DMS53 (cell line): Measurements from ENCODE around the gene RTEL1.
A peak's percentile ranks its signal among the peaks of the same experiment; 100 is the strongest.
"Not testable (repeated sequence)": the region's sequence is repeated elsewhere in the genome, so short reads cannot be mapped to it uniquely, and the experiment has no call there.

Source experiments
- DNase-seq: peaks from one replicate; lab custom pipeline; 2025; lab: John Stamatoyannopoulos, UW

RTEL1 gene

GRCh38 chr20:63657937-63658748, at the start of gene RTEL1:
Gene RTEL1, plus strand, starts transcription at chr20:63658312. Its CDS starts 1,091 bp downstream, at chr20:63659403.
- DNase-seq = peak; percentile 96

- DNase-seq = no peak
Observed at GRCh38 chr20:63610581-63611435, 47.3 kb upstream of the RTEL1 start.

DNA sequence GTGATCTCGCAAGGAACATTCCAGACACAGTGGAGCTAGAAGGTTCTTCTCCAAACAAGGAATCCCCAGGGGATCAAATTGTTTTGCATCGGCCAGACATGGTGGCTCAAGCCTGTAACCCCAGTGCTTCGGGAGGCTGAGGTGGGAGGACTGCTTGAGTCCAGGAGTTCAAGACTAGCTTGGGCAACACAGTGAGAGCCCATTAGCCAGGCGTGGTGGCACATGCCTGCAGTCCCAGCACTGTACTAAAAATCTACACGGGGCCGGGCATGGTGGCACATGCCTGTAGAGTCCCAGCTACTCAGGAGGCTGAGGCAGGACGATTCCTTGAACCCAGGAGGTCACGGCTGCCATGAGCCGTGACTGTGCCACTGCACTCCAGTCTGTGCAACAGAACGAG, 46.5 kb upstream of the RTEL1 start:
- no peak for DNase-seq

GRCh38 chr20:63612276-63612931, 45.7 kb upstream of the RTEL1 start:
- no peak for DNase-seq

DNA sequence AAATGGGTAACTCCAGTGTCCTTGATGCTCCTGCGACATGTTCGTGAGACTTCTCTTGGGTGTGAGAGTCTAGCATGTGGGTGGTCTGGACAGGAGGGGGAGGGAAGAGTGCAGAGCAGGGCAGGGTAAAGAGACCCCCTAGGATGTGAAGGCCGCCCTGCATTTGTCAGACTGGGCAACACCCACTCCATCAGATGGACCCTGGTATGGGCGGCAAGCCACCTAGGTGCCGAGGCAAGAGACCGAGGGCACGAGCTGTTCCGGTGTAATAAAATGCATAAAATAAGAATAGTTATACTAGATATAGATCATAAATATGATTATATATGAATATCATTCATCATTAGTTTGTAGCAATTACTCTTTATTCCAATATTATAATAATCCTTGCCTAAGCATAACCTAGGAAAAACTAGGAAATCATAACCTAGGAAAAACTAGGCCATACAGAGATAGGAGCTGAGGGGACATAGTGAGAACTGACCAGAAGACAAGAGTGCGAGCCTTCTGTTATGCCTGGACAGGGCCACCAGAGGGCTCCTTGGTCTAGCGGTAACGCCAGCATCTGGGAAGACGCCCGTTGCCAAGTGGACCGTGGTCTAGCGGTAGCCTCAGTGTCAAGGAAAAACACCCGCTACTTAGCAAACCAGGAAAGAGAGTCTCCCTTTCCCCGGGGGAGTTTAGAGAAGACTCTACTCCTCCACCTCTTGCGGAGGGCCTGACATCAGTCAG, 44.1 kb upstream of the RTEL1 start:
- DNase-seq = not testable (repeated sequence)

- no peak for DNase-seq
Observed at GRCh38 chr20:63617092-63617875, 40.8 kb upstream of the RTEL1 start.

- DNase-seq = no peak
Observed at GRCh38 chr20:63617876-63618265, 40.2 kb upstream of the RTEL1 start.

- DNase-seq = no peak
Observed at GRCh38 chr20:63618291-63618980, 39.7 kb upstream of the RTEL1 start.

DNA sequence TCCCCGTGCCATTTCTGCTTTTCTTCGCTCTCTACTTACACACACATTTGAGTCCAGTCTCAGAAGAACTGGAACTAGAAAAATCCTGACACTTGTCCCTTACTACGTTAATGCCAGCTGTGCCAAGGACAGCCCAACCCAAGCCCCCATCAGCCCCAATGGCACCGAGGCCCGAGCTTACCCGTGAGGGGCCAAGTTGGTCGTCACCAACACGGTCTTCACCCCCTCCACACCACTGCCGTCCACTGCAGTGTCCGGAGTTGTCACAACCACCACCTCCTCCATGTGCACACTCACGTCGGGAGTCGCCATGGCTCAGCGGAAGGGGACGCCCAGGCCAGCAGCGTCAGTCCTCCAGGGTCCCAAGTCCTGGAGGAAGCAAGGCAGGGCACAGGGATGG, 39.0 kb upstream of the RTEL1 start:
- no peak for DNase-seq

DNA sequence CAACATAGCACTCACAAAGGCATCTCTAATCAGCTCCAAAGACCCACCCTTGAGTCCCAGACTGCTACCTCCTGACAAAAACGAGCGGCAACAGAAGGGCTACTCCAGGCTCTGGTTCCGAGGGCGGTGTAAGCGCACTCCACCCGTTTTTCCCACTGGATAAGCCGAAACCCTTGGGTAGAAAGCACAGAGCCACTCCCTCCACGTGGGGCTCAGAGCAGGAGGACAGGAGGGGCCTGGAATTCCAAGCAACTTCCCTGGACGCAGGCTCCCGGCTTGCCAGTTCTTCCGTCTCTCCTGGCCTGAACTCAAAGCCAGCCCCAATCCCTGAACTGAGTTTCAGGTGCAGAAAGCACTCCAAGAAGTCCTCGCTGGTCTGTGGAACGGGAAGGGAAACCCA, 38.6 kb upstream of the RTEL1 start:
- no peak for DNase-seq

- DNase-seq = no peak
Observed at GRCh38 chr20:63620991-63621390, 37.1 kb upstream of the RTEL1 start.

DNA sequence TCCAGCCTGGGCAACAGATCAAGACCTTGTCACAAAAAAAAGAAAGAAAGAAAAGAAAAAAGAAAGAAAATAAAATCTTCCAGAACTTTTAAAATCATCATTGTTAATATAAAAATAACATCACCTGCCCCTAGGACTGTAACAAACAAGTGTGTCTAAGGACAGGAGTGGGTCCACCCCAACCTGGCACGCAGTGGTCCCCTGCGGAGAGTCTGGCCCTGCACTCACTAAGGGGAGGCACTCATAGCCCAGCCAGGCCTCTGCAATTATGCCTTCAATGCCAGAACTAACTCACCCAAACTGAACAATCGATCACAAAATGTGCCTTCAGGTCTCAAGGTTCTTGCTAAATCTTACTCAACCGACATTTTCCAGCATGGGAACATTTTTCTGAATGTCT, 36.0 kb upstream of the RTEL1 start:
- no peak for DNase-seq

- no peak for DNase-seq
Observed at GRCh38 chr20:63622732-63623131, 35.4 kb upstream of the RTEL1 start.

DNA sequence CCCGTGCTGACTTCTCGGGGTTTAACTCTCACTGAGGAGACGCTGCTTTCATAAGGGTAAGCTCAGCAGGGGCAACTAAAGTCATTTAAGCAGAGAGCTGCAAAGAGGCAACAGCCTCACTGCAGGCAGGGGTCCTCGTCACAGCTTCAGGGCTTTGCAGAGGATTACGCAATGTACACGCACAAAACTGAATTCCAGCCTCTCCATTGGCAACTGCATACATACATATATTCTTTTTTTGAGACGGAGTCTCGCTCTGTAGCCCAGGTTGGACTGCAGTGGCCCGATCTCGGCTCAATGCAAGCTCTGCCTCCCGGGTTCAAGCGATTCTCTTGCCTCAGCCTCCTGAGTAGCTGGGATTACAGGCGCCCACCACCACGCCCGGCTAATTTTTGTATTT, 33.6 kb upstream of the RTEL1 start:
- no peak for DNase-seq

DNA sequence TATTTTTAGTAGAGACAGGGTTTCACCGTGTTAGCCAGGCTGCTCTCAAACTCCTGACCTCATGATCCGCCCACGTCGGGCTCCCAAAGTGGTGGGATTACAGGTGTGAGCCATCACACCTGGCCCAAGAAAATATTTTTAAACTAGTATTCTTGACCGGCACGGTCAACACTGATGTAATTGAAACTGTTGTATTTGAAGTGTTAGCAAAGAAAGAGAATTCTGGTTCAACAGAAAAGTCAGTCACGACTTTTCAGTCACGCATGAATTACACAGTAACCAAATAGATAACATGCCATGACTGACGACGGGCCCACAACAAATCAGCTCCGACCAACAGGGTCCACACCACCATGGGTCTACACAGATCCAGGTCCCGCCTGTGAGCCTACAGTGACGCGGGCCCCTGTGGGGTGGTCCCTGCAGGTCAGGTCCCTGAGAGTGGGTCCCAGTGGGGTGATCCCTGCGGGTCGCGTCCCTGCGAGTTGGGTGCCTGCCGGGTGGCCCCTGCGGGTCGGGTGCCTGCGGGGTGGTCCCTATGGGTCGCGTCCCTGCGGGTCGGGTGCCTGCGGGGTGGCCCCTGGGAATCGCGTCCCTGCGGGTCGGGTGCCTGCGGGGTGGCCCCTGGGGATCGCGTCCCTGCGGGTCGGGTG, 32.2 kb upstream of the RTEL1 start:
- peak; percentile 59 for DNase-seq

GRCh38 chr20:63626424-63627128, 31.5 kb upstream of the RTEL1 start, which contains the start of gene GMEB2:
Gene GMEB2, minus strand, starts transcription at chr20:63627101. Its CDS starts 7,704 bp downstream, at chr20:63619397.
- peak; percentile 95 for DNase-seq

DNA sequence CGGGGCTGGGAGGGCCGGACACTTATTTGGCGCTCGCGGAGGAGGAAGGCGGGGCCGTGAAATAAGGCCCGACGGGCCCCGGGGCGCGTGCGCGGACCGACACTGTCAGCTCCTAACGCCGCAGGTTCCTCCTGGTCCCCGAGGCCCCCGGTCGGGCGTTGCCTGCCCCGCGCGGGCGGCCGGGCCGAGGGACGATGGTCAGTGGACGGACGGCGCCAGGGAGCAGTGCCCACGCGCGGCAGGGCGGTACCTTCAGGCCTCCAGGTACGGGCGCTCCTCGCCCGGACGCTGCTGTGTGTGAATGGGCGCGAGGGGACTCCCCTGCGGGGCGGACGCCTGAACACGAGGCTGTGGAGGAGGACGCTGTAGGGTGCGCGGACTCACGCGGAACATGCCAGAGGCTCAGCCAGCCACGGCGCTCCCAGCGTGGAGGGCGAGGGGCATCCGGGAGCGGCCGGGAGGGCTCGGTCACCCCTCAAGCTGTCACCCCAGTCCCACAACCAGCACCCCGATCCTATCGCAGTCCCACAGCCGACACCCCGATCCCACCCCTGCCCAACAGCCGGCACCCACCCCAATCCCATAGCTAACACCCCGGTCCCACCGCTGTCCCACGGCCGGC, 30.9 kb upstream of the RTEL1 start:
- peak; percentile 98 for DNase-seq

GRCh38 chr20:63627751-63628245, 30.3 kb upstream of the RTEL1 start:
- no peak for DNase-seq
